Hippocampal formation (tissue), 2 donors: ENCODE results near the gene STX8.
"Not testable (repeated sequence)": the region's sequence is repeated elsewhere in the genome, so short reads cannot be mapped to it uniquely, and the experiment has no call there.

Source experiments
- DNase-seq, 2 donors: peaks; one replicate each; lab custom pipeline; 2025; lab: John Stamatoyannopoulos, UW

The STX8 gene

GRCh38 chr17:9389111-9389527 is 186.5 kb downstream of the STX8 start:
- no peak for DNase-seq

- DNase-seq: no peak
These were observed 189.2 kb downstream of the STX8 start for GRCh38 chr17:9386401-9386800.

GRCh38 chr17:9383826-9384225 is 191.8 kb downstream of the STX8 start:
- DNase-seq: no peak

- no peak for DNase-seq
These were observed 193.0 kb downstream of the STX8 start for GRCh38 chr17:9382626-9383025.

GRCh38 chr17:9381068-9381467 is 194.6 kb downstream of the STX8 start:
- DNase-seq: no peak

GRCh38 chr17:9380361-9380760 is 195.3 kb downstream of the STX8 start:
- DNase-seq: no peak

GRCh38 chr17:9376177-9376576 is 199.4 kb downstream of the STX8 start:
- not testable (repeated sequence) for DNase-seq

- DNase-seq: no peak
These were observed 204.6 kb downstream of the STX8 start for GRCh38 chr17:9371019-9371418.

- DNase-seq: peak in 1 of 2 donors; percentile 8
These were observed 205.2 kb downstream of the STX8 start for GRCh38 chr17:9370467-9370866.

GRCh38 chr17:9368631-9369030 is 207.0 kb downstream of the STX8 start:
- DNase-seq: no peak

GRCh38 chr17:9367156-9367555 is 208.5 kb downstream of the STX8 start:
- DNase-seq: no peak

GRCh38 chr17:9364837-9365430 is 210.7 kb downstream of the STX8 start:
- DNase-seq: no peak

GRCh38 chr17:9363440-9364350 is 211.9 kb downstream of the STX8 start:
- DNase-seq: no peak

- no peak for DNase-seq
These were observed 214.2 kb downstream of the STX8 start for GRCh38 chr17:9361188-9361955.

- DNase-seq: no peak
These were observed 214.9 kb downstream of the STX8 start for GRCh38 chr17:9360677-9361081.

GRCh38 chr17:9356488-9356911 is 219.1 kb downstream of the STX8 start:
- DNase-seq: peak; percentile 49 to 50

- peak in 1 of 2 donors; percentile 16 for DNase-seq
These were observed 219.8 kb downstream of the STX8 start for GRCh38 chr17:9355846-9356245.

- DNase-seq: not testable (repeated sequence)
These were observed 220.4 kb downstream of the STX8 start for GRCh38 chr17:9355231-9355630.

GRCh38 chr17:9350080-9350479 is 225.5 kb downstream of the STX8 start:
- DNase-seq: no peak

GRCh38 chr17:9346296-9346926 is 229.2 kb downstream of the STX8 start:
- no peak for DNase-seq

GRCh38 chr17:9343516-9343915 is 232.1 kb downstream of the STX8 start:
- no peak for DNase-seq

- DNase-seq: no peak
These were observed 233.4 kb downstream of the STX8 start for GRCh38 chr17:9342225-9342624.
